ENCODE measurements around the gene RPUSD3.

GRCh38 chr3:9862391-9863057 lies 18.7 kb upstream of the RPUSD3 start:
- TF ChIP-seq, protein P1, sequence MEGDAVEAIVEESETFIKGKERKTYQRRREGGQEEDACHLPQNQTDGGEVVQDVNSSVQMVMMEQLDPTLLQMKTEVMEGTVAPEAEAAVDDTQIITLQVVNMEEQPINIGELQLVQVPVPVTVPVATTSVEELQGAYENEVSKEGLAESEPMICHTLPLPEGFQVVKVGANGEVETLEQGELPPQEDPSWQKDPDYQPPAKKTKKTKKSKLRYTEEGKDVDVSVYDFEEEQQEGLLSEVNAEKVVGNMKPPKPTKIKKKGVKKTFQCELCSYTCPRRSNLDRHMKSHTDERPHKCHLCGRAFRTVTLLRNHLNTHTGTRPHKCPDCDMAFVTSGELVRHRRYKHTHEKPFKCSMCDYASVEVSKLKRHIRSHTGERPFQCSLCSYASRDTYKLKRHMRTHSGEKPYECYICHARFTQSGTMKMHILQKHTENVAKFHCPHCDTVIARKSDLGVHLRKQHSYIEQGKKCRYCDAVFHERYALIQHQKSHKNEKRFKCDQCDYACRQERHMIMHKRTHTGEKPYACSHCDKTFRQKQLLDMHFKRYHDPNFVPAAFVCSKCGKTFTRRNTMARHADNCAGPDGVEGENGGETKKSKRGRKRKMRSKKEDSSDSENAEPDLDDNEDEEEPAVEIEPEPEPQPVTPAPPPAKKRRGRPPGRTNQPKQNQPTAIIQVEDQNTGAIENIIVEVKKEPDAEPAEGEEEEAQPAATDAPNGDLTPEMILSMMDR (conservative IDR thresholded peaks at IDR 0.05): no peak
- no peak for TF ChIP-seq EZH2 (IDR thresholded peaks at IDR 0.05; ENCODE audit: low read depth)
